ENCODE data around the gene SEC24B.
A peak's percentile ranks its signal among the peaks of the same experiment; 100 is the strongest.

Gene SEC24B

DNA sequence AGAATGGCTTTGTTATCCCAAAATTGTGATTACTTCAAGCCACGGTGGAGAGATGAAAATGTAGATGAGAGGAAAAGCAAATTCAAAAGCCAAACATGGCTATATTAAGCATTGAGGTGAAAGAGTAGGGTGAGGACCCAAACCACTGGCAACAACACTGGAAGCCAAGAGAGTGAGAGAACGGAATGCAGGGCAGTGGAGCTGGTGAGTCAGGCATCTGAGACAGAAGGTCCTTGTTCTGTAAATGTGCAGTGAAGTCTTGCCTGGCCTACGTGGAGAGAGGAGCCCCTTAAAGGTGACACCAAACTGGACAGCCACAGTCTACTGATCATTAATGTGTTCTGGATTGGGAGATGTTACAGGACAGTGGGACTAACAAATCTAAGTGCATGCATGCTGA lies 22.8 kb upstream of the SEC24B start:
- H3K9ac ChIP-seq (ENCODE audit: low read length), result no peak overlapping the region
- H3K9me3 ChIP-seq (ENCODE audit: control insufficient read depth, low read depth, low read length), result no peaks in the 10 kb centered on the region
- no peaks in the 10 kb centered on the region for H3K36me3 ChIP-seq (ENCODE audit: control insufficient read depth, low read depth, low read length)
- H3K4me3 ChIP-seq (ENCODE audit: low read length), result no peak overlapping the region
- no peak overlapping the region for H3K27ac ChIP-seq (ENCODE audit: low read length)
- no peaks in the 10 kb centered on the region for H3K27me3 ChIP-seq (ENCODE audit: control insufficient read depth, insufficient read depth, low read length)
- H3K4me1 ChIP-seq (ENCODE audit: control insufficient read depth, low read depth, low read length), result peaks cover 8% of the 10 kb centered on the region

GRCh38 chr4:109411964-109412363 lies 21.7 kb upstream of the SEC24B start:
- H3K27ac ChIP-seq (ENCODE audit: low read length), result no peak overlapping the region
- no peak overlapping the region for H3K4me3 ChIP-seq (ENCODE audit: low read length)
- no peaks in the 10 kb centered on the region for H3K27me3 ChIP-seq (ENCODE audit: control insufficient read depth, insufficient read depth, low read length)
- H3K9ac ChIP-seq (ENCODE audit: low read length), result no peak overlapping the region
- no peaks in the 10 kb centered on the region for H3K9me3 ChIP-seq (ENCODE audit: control insufficient read depth, low read depth, low read length)
- H3K4me1 ChIP-seq (ENCODE audit: control insufficient read depth, low read depth, low read length), result peaks cover 11% of the 10 kb centered on the region
- no peaks in the 10 kb centered on the region for H3K36me3 ChIP-seq (ENCODE audit: control insufficient read depth, low read depth, low read length)

DNA sequence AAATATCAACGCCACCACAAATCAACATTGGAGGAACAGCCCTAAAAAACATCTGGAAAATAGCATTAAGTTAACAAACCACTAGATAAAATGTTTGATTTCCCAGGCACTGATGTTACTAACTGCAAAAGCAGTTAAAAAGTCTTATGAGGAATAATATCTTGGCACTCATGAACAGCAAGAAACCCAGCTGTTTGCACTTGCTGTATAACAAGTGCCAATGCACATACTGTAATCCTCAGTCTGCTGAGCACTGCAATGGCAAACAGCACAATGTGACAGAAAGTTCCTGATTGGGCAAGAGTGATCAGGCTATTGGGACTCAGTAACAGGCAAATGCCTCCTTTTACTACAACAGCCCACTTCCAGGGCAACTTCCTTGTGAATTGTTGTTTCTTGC lies 20.8 kb upstream of the SEC24B start:
- no peaks in the 10 kb centered on the region for H3K27me3 ChIP-seq (ENCODE audit: control insufficient read depth, insufficient read depth, low read length)
- no peak overlapping the region for H3K27ac ChIP-seq (ENCODE audit: low read length)
- H3K36me3 ChIP-seq (ENCODE audit: control insufficient read depth, low read depth, low read length), result no peaks in the 10 kb centered on the region
- H3K4me1 ChIP-seq (ENCODE audit: control insufficient read depth, low read depth, low read length), result peaks cover 11% of the 10 kb centered on the region
- no peak overlapping the region for H3K9ac ChIP-seq (ENCODE audit: low read length)
- no peaks in the 10 kb centered on the region for H3K9me3 ChIP-seq (ENCODE audit: control insufficient read depth, low read depth, low read length)
- H3K4me3 ChIP-seq (ENCODE audit: low read length), result no peak overlapping the region

GRCh38 chr4:109414938-109415337 lies 18.7 kb upstream of the SEC24B start:
- Histone ChIP-seq H3K4me3 (ENCODE audit: low read length) (peak overlapping the region; percentile 22), H3K36me3 (ENCODE audit: control insufficient read depth, low read depth, low read length) (no peaks in the 10 kb centered on the region), H3K4me1 (ENCODE audit: control insufficient read depth, low read depth, low read length) (peaks cover 26% of the 10 kb centered on the region), H3K9me3 (ENCODE audit: control insufficient read depth, low read depth, low read length) (no peaks in the 10 kb centered on the region), H3K27ac (ENCODE audit: low read length) (no peak overlapping the region), H3K27me3 (ENCODE audit: control insufficient read depth, insufficient read depth, low read length) (no peaks in the 10 kb centered on the region), H3K9ac (ENCODE audit: low read length) (no peak overlapping the region)

GRCh38 chr4:109418588-109418987 lies 15.0 kb upstream of the SEC24B start:
- Histone ChIP-seq H3K27ac (ENCODE audit: low read length) (no peak overlapping the region), H3K4me3 (ENCODE audit: low read length) (no peak overlapping the region), H3K4me1 (ENCODE audit: control insufficient read depth, low read depth, low read length) (peaks cover 34% of the 10 kb centered on the region), H3K27me3 (ENCODE audit: control insufficient read depth, insufficient read depth, low read length) (no peaks in the 10 kb centered on the region), H3K36me3 (ENCODE audit: control insufficient read depth, low read depth, low read length) (no peaks in the 10 kb centered on the region), H3K9me3 (ENCODE audit: control insufficient read depth, low read depth, low read length) (no peaks in the 10 kb centered on the region), H3K9ac (ENCODE audit: low read length) (no peak overlapping the region)

DNA sequence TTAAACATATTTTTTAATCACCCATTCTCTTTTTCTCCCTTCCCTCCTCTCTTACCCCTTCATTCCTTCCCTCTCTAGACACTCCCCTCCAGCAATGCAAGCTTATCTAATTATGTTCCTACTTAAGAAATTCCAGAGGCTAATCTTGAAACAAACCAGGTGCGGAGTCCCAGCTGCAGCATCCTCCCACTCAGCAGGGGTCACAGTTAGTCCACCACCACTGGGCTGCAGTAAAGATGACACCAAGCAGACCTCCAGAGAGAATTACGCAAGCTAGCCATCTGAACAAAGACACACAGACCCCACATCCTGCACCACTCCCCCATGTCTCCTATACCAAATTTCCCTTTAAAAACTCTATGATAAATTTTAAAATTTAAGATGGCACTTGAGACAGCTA lies 13.9 kb upstream of the SEC24B start:
- no peak overlapping the region for H3K27ac ChIP-seq (ENCODE audit: low read length)
- H3K4me3 ChIP-seq (ENCODE audit: low read length), result no peak overlapping the region
- no peaks in the 10 kb centered on the region for H3K36me3 ChIP-seq (ENCODE audit: control insufficient read depth, low read depth, low read length)
- peaks cover 31% of the 10 kb centered on the region for H3K4me1 ChIP-seq (ENCODE audit: control insufficient read depth, low read depth, low read length)
- H3K9ac ChIP-seq (ENCODE audit: low read length), result no peak overlapping the region
- H3K9me3 ChIP-seq (ENCODE audit: control insufficient read depth, low read depth, low read length), result no peaks in the 10 kb centered on the region
- no peaks in the 10 kb centered on the region for H3K27me3 ChIP-seq (ENCODE audit: control insufficient read depth, insufficient read depth, low read length)

DNA sequence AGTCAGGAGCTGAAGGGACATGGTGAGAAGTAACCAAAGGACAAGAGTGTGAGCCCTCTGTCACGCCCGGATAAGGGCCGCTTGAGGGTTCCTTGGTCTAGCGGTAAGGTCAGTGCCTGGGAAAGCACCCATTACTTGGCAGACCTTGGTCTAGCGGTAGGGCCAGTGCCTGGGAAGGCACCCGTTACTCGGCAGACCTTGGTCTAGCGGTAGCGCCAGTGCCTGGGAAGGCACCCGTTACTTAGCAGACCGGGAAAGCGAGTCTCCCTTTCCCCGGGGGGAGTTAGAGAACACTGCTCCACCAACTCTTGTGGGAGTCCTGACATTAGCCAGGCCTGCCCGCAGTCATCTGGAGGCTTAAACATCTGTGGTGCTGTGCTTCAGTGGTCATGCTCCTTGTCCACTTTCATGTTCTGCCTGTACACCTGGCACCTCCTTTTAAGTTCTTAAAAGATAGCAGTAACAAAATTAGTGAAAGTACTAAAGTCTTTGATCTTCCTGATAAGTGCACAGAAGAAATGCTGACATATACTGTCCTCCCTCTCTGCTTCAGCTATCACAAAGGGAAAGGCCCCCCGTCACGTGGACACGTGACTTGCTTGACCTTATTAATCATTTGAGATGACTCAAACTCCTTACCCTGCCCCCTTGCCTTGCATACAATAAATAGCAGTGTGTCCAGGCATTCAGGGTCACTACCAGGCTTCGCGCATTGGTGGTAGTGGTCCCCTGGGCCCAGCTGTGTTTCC lies 9.3 kb upstream of the SEC24B start:
- H3K27ac ChIP-seq (ENCODE audit: low read length), result no peak overlapping the region
- no peak overlapping the region for H3K4me3 ChIP-seq (ENCODE audit: low read length)
- no peaks in the 10 kb centered on the region for H3K9me3 ChIP-seq (ENCODE audit: control insufficient read depth, low read depth, low read length)
- H3K27me3 ChIP-seq (ENCODE audit: control insufficient read depth, insufficient read depth, low read length), result no peaks in the 10 kb centered on the region
- no peak overlapping the region for H3K9ac ChIP-seq (ENCODE audit: low read length)
- H3K4me1 ChIP-seq (ENCODE audit: control insufficient read depth, low read depth, low read length), result peaks cover 14% of the 10 kb centered on the region
- no peaks in the 10 kb centered on the region for H3K36me3 ChIP-seq (ENCODE audit: control insufficient read depth, low read depth, low read length)

DNA sequence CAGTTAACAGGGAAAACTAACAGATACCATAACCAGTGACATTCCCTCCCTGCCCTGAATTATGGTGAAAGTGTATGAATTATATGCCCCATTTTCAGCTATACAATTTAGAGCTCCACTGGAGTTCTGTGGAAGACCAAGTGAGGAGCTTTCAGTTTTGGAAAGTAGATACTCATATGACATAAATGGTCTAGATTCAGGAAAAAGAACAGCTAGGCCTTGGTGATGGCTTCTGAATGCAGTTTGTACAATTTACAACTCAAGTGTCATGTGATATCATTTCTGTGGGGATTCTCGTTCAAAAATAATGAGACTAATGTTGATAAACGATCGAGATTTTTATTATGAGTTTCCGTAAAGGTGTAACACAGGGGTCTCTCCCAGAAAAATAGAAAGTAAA lies 8.2 kb upstream of the SEC24B start:
- no peaks in the 10 kb centered on the region for H3K27me3 ChIP-seq (ENCODE audit: control insufficient read depth, insufficient read depth, low read length)
- H3K27ac ChIP-seq (ENCODE audit: low read length), result no peak overlapping the region
- peaks cover 5% of the 10 kb centered on the region for H3K4me1 ChIP-seq (ENCODE audit: control insufficient read depth, low read depth, low read length)
- H3K4me3 ChIP-seq (ENCODE audit: low read length), result no peak overlapping the region
- no peak overlapping the region for H3K9ac ChIP-seq (ENCODE audit: low read length)
- no peaks in the 10 kb centered on the region for H3K9me3 ChIP-seq (ENCODE audit: control insufficient read depth, low read depth, low read length)
- no peaks in the 10 kb centered on the region for H3K36me3 ChIP-seq (ENCODE audit: control insufficient read depth, low read depth, low read length)

GRCh38 chr4:109429545-109429944 lies 4.1 kb upstream of the SEC24B start:
- Histone ChIP-seq H3K9ac (ENCODE audit: low read length) (no peak overlapping the region), H3K4me1 (ENCODE audit: control insufficient read depth, low read depth, low read length) (peaks cover 6% of the 10 kb centered on the region), H3K27me3 (ENCODE audit: control insufficient read depth, insufficient read depth, low read length) (no peaks in the 10 kb centered on the region), H3K27ac (ENCODE audit: low read length) (no peak overlapping the region), H3K36me3 (ENCODE audit: control insufficient read depth, low read depth, low read length) (no peaks in the 10 kb centered on the region), H3K4me3 (ENCODE audit: low read length) (no peak overlapping the region), H3K9me3 (ENCODE audit: control insufficient read depth, low read depth, low read length) (no peaks in the 10 kb centered on the region)

DNA sequence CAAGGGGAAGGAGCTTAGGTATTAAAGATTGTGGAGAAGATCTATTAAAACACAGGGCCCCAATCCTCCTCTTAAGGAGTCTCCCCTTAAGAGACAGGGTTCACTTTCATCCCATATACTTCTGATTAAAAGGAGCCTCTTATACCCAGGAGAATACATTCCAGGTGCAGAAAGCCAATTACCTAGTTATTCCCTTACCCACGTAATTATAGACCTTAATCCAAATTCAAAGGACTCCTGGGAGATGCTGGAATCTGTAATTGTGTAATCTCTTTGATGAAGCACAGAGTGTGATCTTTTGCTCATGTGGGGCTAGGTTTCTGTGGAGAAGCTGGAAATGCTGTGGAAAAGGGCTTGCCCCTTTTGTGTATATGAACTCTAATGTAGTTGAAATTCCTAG lies 1.4 kb upstream of the SEC24B start:
- Histone ChIP-seq H3K4me1 (ENCODE audit: control insufficient read depth, low read depth, low read length) (peaks cover 19% of the 10 kb centered on the region), H3K9me3 (ENCODE audit: control insufficient read depth, low read depth, low read length) (no peaks in the 10 kb centered on the region), H3K27me3 (ENCODE audit: control insufficient read depth, insufficient read depth, low read length) (no peaks in the 10 kb centered on the region), H3K9ac (ENCODE audit: low read length) (no peak overlapping the region), H3K36me3 (ENCODE audit: control insufficient read depth, low read depth, low read length) (no peaks in the 10 kb centered on the region), H3K27ac (ENCODE audit: low read length) (no peak overlapping the region), H3K4me3 (ENCODE audit: low read length) (peak overlapping the region; percentile 75)

DNA sequence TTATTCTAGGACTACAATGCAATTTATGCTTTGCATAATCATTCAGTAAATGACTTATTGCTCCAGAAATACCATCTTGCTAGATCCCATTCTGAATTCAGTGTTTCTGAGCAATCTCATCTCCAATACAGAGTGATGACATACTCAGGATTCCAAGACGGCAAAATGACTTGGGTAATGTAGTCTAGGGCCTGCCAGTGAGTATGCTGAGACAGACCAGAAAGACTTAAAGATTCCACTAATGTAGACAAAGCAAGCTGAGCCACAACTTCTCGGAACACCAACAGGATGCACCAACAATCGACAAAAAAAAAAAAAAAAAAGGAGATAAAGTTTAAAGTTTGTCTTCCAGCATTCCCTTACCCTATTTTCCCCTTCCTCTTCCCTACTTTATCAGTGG lies 919 bp upstream of the SEC24B start:
- Histone ChIP-seq H3K27me3 (ENCODE audit: control insufficient read depth, insufficient read depth, low read length) (no peaks in the 10 kb centered on the region), H3K4me1 (ENCODE audit: control insufficient read depth, low read depth, low read length) (peaks cover 19% of the 10 kb centered on the region), H3K36me3 (ENCODE audit: control insufficient read depth, low read depth, low read length) (no peaks in the 10 kb centered on the region), H3K9me3 (ENCODE audit: control insufficient read depth, low read depth, low read length) (no peaks in the 10 kb centered on the region), H3K9ac (ENCODE audit: low read length) (peak overlapping the region; percentile 88), H3K27ac (ENCODE audit: low read length) (peak overlapping the region; percentile 91), H3K4me3 (ENCODE audit: low read length) (peak overlapping the region; percentile 75)

Measured in iPS-18a (cell line).